T47D (cell line): ENCODE data around the gene SNW1.
"Not testable (repeated sequence)": the region's sequence is repeated elsewhere in the genome, so short reads cannot be mapped to it uniquely, and the experiment has no call there.

Experiments
- DNase-seq, 2 experiments: peaks; one replicate each; pipeline versions ENCODE4 v3.0.0 to v3.0.0-alpha.2; 2011 to 2012; ENCODE audit warnings: low read depth in 1 of 2, low spot score in 1 of 2
- JUND ChIP-seq: IDR thresholded peaks from 2 replicates; pipeline ENCODE4 v1.6.1; 2012; ENCODE audit warnings: low read depth
- in situ Hi-C: cut with HindIII; loops from 2 replicates; pipeline ENCODE4 v1.10.0; 2016; ENCODE audit warnings: low sequenced_read_pairs, low pct_unique_long_range_greater_than_20kb

The SNW1 gene

GRCh38 chr14:77760381-77761204 lies at the start of gene SNW1:
Gene SNW1 (minus strand): TSS chr14:77761156. CDS start chr14:77761127, 29 bp downstream.
- TF ChIP-seq JUND = no peak
- peak; percentile 91 to 95 for DNase-seq
- in situ Hi-C loops = no loop called here

- in situ Hi-C loops = no loop called here
- no peak for TF ChIP-seq JUND
- no peak for DNase-seq
Measured at GRCh38 chr14:77809011-77809410, 48.1 kb upstream of the SNW1 start.

GRCh38 chr14:77808250-77808649 lies 47.3 kb upstream of the SNW1 start:
- DNase-seq = no peak
- TF ChIP-seq JUND = no peak
- in situ Hi-C loops = no loop called here

- in situ Hi-C loops = no loop called here
- DNase-seq = no peak
- no peak for TF ChIP-seq JUND
Measured at GRCh38 chr14:77805706-77806105, 44.8 kb upstream of the SNW1 start.

GRCh38 chr14:77804592-77804991 lies 43.6 kb upstream of the SNW1 start:
- peak in 1 of 2 experiments; percentile 60 for DNase-seq
- TF ChIP-seq JUND = no peak
- in situ Hi-C loops = no loop called here

GRCh38 chr14:77800814-77801213 lies 39.9 kb upstream of the SNW1 start:
- DNase-seq = no peak
- in situ Hi-C loops = no loop called here
- no peak for TF ChIP-seq JUND

- peak; percentile 89 to 93 for DNase-seq
- TF ChIP-seq JUND = no peak
- in situ Hi-C loops = no loop called here
Measured at GRCh38 chr14:77799863-77800730, 39.1 kb upstream of the SNW1 start, which contains the start of gene ADCK1. Gene ADCK1 (plus strand): TSS chr14:77800109. CDS start chr14:77818979, 18,870 bp downstream.

- DNase-seq, in situ Hi-C loops: not testable (repeated sequence)
Measured at GRCh38 chr14:77799456-77799855, 38.5 kb upstream of the SNW1 start.

GRCh38 chr14:77794357-77794756 lies 33.4 kb upstream of the SNW1 start:
- no peak for TF ChIP-seq JUND
- no peak for DNase-seq
- in situ Hi-C loops = no loop called here

- in situ Hi-C loops, DNase-seq: not testable (repeated sequence)
Measured at GRCh38 chr14:77793255-77793654, 32.3 kb upstream of the SNW1 start.

- in situ Hi-C loops = no loop called here
- peak in 1 of 2 experiments; percentile 19 for DNase-seq
- TF ChIP-seq JUND = no peak
Measured at GRCh38 chr14:77791225-77791600, 30.3 kb upstream of the SNW1 start.

- TF ChIP-seq JUND = no peak
- in situ Hi-C loops = no loop called here
- no peak for DNase-seq
Measured at GRCh38 chr14:77790566-77791224, 29.7 kb upstream of the SNW1 start.
